ENCODE results near the gene HOXD4. TPM values are rescaled to one million over a fixed set of nuclear protein-coding genes. Genes with fewer than 3 reads are reported as not detected.
A peak's percentile ranks its signal among the peaks of the same experiment; 100 is the strongest.

Gene HOXD4
- total RNA-seq, 1 donor from 2014 or later, result not detected

GRCh38 chr2:176181551-176181950 lies 30.2 kb downstream of the HOXD4 start:
- TF ChIP-seq, protein P1, sequence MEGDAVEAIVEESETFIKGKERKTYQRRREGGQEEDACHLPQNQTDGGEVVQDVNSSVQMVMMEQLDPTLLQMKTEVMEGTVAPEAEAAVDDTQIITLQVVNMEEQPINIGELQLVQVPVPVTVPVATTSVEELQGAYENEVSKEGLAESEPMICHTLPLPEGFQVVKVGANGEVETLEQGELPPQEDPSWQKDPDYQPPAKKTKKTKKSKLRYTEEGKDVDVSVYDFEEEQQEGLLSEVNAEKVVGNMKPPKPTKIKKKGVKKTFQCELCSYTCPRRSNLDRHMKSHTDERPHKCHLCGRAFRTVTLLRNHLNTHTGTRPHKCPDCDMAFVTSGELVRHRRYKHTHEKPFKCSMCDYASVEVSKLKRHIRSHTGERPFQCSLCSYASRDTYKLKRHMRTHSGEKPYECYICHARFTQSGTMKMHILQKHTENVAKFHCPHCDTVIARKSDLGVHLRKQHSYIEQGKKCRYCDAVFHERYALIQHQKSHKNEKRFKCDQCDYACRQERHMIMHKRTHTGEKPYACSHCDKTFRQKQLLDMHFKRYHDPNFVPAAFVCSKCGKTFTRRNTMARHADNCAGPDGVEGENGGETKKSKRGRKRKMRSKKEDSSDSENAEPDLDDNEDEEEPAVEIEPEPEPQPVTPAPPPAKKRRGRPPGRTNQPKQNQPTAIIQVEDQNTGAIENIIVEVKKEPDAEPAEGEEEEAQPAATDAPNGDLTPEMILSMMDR (IDR thresholded peaks at IDR 0.05; ENCODE audit: partially characterized antibody, unreplicated experiment), result no peak
- Mint-ChIP-seq H3K27me3 (ENCODE audit: unreplicated experiment) (peaks cover 32% of the 10 kb centered on the region), H3K4me1 (ENCODE audit: low read depth, unreplicated experiment) (peaks cover 3% of the 10 kb centered on the region), H3K4me3 (ENCODE audit: unreplicated experiment) (no peak overlapping the region), H3K27ac (ENCODE audit: unreplicated experiment) (no peak overlapping the region), H3K9me3 (ENCODE audit: unreplicated experiment) (peaks cover 7% of the 10 kb centered on the region), H3K36me3 (ENCODE audit: unreplicated experiment) (peaks cover 22% of the 10 kb centered on the region)
- no peak for DNase-seq

GRCh38 chr2:176182671-176183070 lies 31.3 kb downstream of the HOXD4 start:
- Mint-ChIP-seq H3K27ac (ENCODE audit: unreplicated experiment) (no peak overlapping the region), H3K9me3 (ENCODE audit: unreplicated experiment) (peaks cover 7% of the 10 kb centered on the region), H3K4me3 (ENCODE audit: unreplicated experiment) (no peak overlapping the region)

GRCh38 chr2:176184749-176185148 lies 33.4 kb downstream of the HOXD4 start:
- no peak overlapping the region for H3K4me3 Mint-ChIP-seq (ENCODE audit: unreplicated experiment)
- H3K36me3 Mint-ChIP-seq (ENCODE audit: unreplicated experiment), result peaks cover 12% of the 10 kb centered on the region
- TF ChIP-seq, protein P1 (IDR thresholded peaks at IDR 0.05; ENCODE audit: partially characterized antibody, unreplicated experiment), result no peak
- no peak overlapping the region for H3K27ac Mint-ChIP-seq (ENCODE audit: unreplicated experiment)
- no peak for DNase-seq
- peaks cover 3% of the 10 kb centered on the region for H3K9me3 Mint-ChIP-seq (ENCODE audit: unreplicated experiment)
- H3K4me1 Mint-ChIP-seq (ENCODE audit: low read depth, unreplicated experiment), result no peaks in the 10 kb centered on the region
- H3K27me3 Mint-ChIP-seq (ENCODE audit: unreplicated experiment), result peaks cover 21% of the 10 kb centered on the region

More at GRCh38 chr2:176182671-176183070, 31.3 kb downstream of the HOXD4 start:
- Mint-ChIP-seq H3K36me3 (ENCODE audit: unreplicated experiment) (peaks cover 15% of the 10 kb centered on the region), H3K4me1 (ENCODE audit: low read depth, unreplicated experiment) (no peaks in the 10 kb centered on the region), H3K27me3 (ENCODE audit: unreplicated experiment) (peaks cover 27% of the 10 kb centered on the region)
- TF ChIP-seq, protein P1 (IDR thresholded peaks at IDR 0.05; ENCODE audit: partially characterized antibody, unreplicated experiment), result no peak
- DNase-seq, result no peak

DNA sequence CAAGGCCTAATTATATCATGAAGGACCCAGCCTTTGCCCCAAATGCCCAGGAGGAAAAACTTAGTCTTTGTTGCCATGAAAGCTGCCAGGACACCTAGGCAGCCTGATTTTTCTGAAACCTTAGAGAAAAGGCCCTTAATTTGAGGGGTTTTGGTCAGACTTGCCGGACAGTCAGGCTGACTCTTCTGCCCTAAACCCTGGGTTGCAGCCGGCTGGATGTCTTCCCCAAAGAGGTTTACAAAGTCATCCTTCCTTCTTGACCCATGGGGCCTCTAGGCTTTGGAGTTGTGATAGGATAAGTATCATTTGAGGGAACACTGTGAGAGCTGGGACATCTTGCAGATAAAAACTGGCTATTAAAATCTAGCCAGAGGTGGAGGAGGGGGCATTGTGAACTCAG lies 34.7 kb downstream of the HOXD4 start:
- Mint-ChIP-seq H3K27me3 (ENCODE audit: unreplicated experiment) (peaks cover 20% of the 10 kb centered on the region), H3K4me1 (ENCODE audit: low read depth, unreplicated experiment) (no peaks in the 10 kb centered on the region), H3K9me3 (ENCODE audit: unreplicated experiment) (peaks cover 3% of the 10 kb centered on the region), H3K4me3 (ENCODE audit: unreplicated experiment) (no peak overlapping the region), H3K27ac (ENCODE audit: unreplicated experiment) (peak overlapping the region; percentile 75), H3K36me3 (ENCODE audit: unreplicated experiment) (peaks cover 7% of the 10 kb centered on the region)
- TF ChIP-seq, protein P1 (IDR thresholded peaks at IDR 0.05; ENCODE audit: partially characterized antibody, unreplicated experiment), result no peak
- no peak for DNase-seq

GRCh38 chr2:176187200-176187898 lies 36.0 kb downstream of the HOXD4 start:
- TF ChIP-seq, protein P1 (IDR thresholded peaks at IDR 0.05; ENCODE audit: partially characterized antibody, unreplicated experiment), result no peak
- peak; percentile 31 for DNase-seq
- H3K27ac Mint-ChIP-seq (ENCODE audit: unreplicated experiment), result no peak overlapping the region
- peak overlapping the region; percentile 77 for H3K4me3 Mint-ChIP-seq (ENCODE audit: unreplicated experiment)
- peaks cover 1% of the 10 kb centered on the region for H3K9me3 Mint-ChIP-seq (ENCODE audit: unreplicated experiment)
- H3K4me1 Mint-ChIP-seq (ENCODE audit: low read depth, unreplicated experiment), result no peaks in the 10 kb centered on the region
- H3K27me3 Mint-ChIP-seq (ENCODE audit: unreplicated experiment), result peaks cover 21% of the 10 kb centered on the region
- peaks cover 7% of the 10 kb centered on the region for H3K36me3 Mint-ChIP-seq (ENCODE audit: unreplicated experiment)

Data from glutamatergic neuron (in vitro differentiated cells).